OCI-LY7 (cell line): Measurements from ENCODE around the gene TSR2.

ENCODE experiments used
- CTCF ChIP-seq: fragments of 200-600 bp; sonication (generic); conservative IDR thresholded peaks from 2 replicates; pipeline ENCODE4 v1.5.1; 2014; ENCODE audit warnings: mild to moderate bottlenecking, antibody characterized with exemption, low read length, moderate library complexity, mixed read lengths
- EZH2phosphoT487 ChIP-seq: fragments of 200-600 bp; sonication (generic); IDR thresholded peaks from 2 replicates; pipeline ENCODE4 v1.6.1; 2018; ENCODE audit warnings: low read depth, borderline replicate concordance, mild to moderate bottlenecking, mixed run types, antibody characterized with exemption, low read length, moderate library complexity, mixed read lengths

GRCh38 chrX:54442790-54443189 is 2.6 kb downstream of the TSR2 start:
- TF ChIP-seq CTCF: no peak
- TF ChIP-seq EZH2phosphoT487: no peak
